HG02642 (cell line): ENCODE data around the gene MSANTD3.
"Not testable (repeated sequence)": the region's sequence is repeated elsewhere in the genome, so short reads cannot be mapped to it uniquely, and the experiment has no call there.

Experiments used
- ATAC-seq: cut with Tn5 transposase; IDR thresholded peaks from one replicate; pipeline ENCODE4 v1.9.1; 2021; ENCODE audit warnings: mild to moderate bottlenecking; ENCODE audit not compliant: unreplicated experiment, poor library complexity

The MSANTD3 gene

GRCh38 chr9:100426530-100427365, at the start of gene MSANTD3:
TSS of gene MSANTD3 (plus strand) at chr9:100427143. CDS start at chr9:100441939, 14,796 bp downstream.
- ATAC-seq, result peak; percentile 80

GRCh38 chr9:100379862-100380261, 47.1 kb upstream of the MSANTD3 start:
- ATAC-seq, result no peak

GRCh38 chr9:100392989-100393388, 34.0 kb upstream of the MSANTD3 start:
- ATAC-seq, result not testable (repeated sequence)

GRCh38 chr9:100394032-100394695, 32.8 kb upstream of the MSANTD3 start:
- no peak for ATAC-seq

GRCh38 chr9:100394816-100395215, 32.1 kb upstream of the MSANTD3 start:
- ATAC-seq, result no peak

GRCh38 chr9:100396769-100397168, 30.2 kb upstream of the MSANTD3 start:
- ATAC-seq, result no peak

GRCh38 chr9:100397529-100398266, 29.2 kb upstream of the MSANTD3 start:
- no peak for ATAC-seq

GRCh38 chr9:100401042-100401441, 25.9 kb upstream of the MSANTD3 start:
- no peak for ATAC-seq

- ATAC-seq, result no peak
Observed at GRCh38 chr9:100406962-100407361, 20.0 kb upstream of the MSANTD3 start.

- ATAC-seq, result no peak
Observed at GRCh38 chr9:100408546-100409175, 18.3 kb upstream of the MSANTD3 start.

- ATAC-seq, result no peak
Observed at GRCh38 chr9:100409176-100409556, 17.8 kb upstream of the MSANTD3 start.

- ATAC-seq, result peak; percentile 100
Observed at GRCh38 chr9:100411472-100412283, 15.3 kb upstream of the MSANTD3 start.

GRCh38 chr9:100413839-100414420, 13.0 kb upstream of the MSANTD3 start:
- ATAC-seq, result no peak

- no peak for ATAC-seq
Observed at GRCh38 chr9:100417815-100418214, 9.1 kb upstream of the MSANTD3 start.

GRCh38 chr9:100419166-100419565, 7.8 kb upstream of the MSANTD3 start:
- no peak for ATAC-seq

GRCh38 chr9:100421116-100421515, 5.8 kb upstream of the MSANTD3 start:
- ATAC-seq, result not testable (repeated sequence)

GRCh38 chr9:100425758-100426157, 1.2 kb upstream of the MSANTD3 start:
- no peak for ATAC-seq

GRCh38 chr9:100426189-100426529, 784 bp upstream of the MSANTD3 start:
- ATAC-seq, result no peak
